Aorta (tissue), 5 donors: ENCODE data around the gene RHO. TPM values are rescaled to one million over a fixed set of nuclear protein-coding genes. Genes with fewer than 3 reads are reported as not detected.

Experiments used
- ATAC-seq: fragments of 200-7000 bp; cut with Tn5 transposase; one replicate; pipeline ENCODE4 v1.9.1; 2022; ENCODE audit warnings: moderate library complexity; ENCODE audit not compliant: low FRiP score
- DNase-seq, 2 donors: peaks; one replicate each; pipeline ENCODE4 v3.0.0-alpha.2; 2020
- H3K27ac ChIP-seq, 2 donors: one replicate each; pipeline ENCODE4 v1.5.1; 2013; ENCODE audit warnings: low read length in 2 of 2, mild to moderate bottlenecking in 2 of 2, moderate library complexity in 2 of 2, control low read depth in 1 of 2, inconsistent platforms in 1 of 2, low read depth in 1 of 2
- H3K27me3 ChIP-seq, 2 donors: one replicate each; pipeline ENCODE4 v1.6.1; 2013; ENCODE audit warnings: control low read depth in 1 of 2, low read length in 1 of 2, mild to moderate bottlenecking in 1 of 2, moderate library complexity in 1 of 2; ENCODE audit not compliant: insufficient read depth in 2 of 2, control insufficient read depth in 1 of 2
- H3K36me3 ChIP-seq, 2 donors: one replicate each; pipeline ENCODE4 v1.6.1; 2013; ENCODE audit warnings: control low read depth in 1 of 2, low read length in 1 of 2, mild to moderate bottlenecking in 1 of 2; ENCODE audit not compliant: insufficient read depth in 2 of 2, control insufficient read depth in 1 of 2
- H3K4me1 ChIP-seq, 2 donors: one replicate each; pipeline ENCODE4 v1.6.1; 2013; ENCODE audit warnings: low read length in 2 of 2, control low read depth in 1 of 2, mild to moderate bottlenecking in 1 of 2, moderate library complexity in 1 of 2; ENCODE audit not compliant: insufficient read depth in 2 of 2, control insufficient read depth in 1 of 2
- H3K4me3 ChIP-seq, 2 donors: one replicate each; pipeline ENCODE4 v1.5.1; 2013; ENCODE audit warnings: low read length in 2 of 2, control low read depth in 1 of 2, mild to moderate bottlenecking in 1 of 2
- H3K9me3 ChIP-seq: one replicate; pipeline ENCODE4 v1.6.1; 2013; ENCODE audit warnings: mild to moderate bottlenecking, low read length; ENCODE audit not compliant: control insufficient read depth
- WGBS, 2 donors: extraction: QIAGEN DNeasy Blood & Tissue Kit; methylation state at CpG; one replicate each; pipeline ENCODE4 v1.1.7; 2013; 5-methylcytosine and 5-hydroxymethylcytosine counted together
- intact Hi-C, 2 donors: fragments of 100-400 bp; cut with DNase I; formaldehyde crosslinking; loops; one replicate each; pipeline versions ENCODE4 v1.14.2 to v1.15.0; 2022
- polyA plus RNA-seq, 2 donors: library from polyadenylated mRNA; stranded (reverse); fragments of 200-250 nt; gene quantifications; one replicate each; pipeline ENCODE4 v1.2.3, GENCODE V29; 2013
- total RNA-seq, 2 donors: library from RNA; stranded (reverse); fragmentation: NEBNext Ultra II Directional; extraction: Animal tissue kit (Norgen Biotek cat#: 25700); gene quantifications; one replicate each; pipeline ENCODE4 v1.2.1, GENCODE V29; 2021
- donor health status: healthy with polysubstance abuse.
- donor health status: Bipolar disorder and iron deficiency.
- donor health status: DM: no; HTN: no; CAD: no.
- donor health status: DM: no; HTN: no; CAD: no.
- donor health status: DM: yes; HTN: yes; CAD: no.

The RHO gene
- total and polyA plus RNA-seq, 4 donors: 0.15 TPM; not detected in 3

GRCh38 chr3:129520960-129521359, 7.5 kb upstream of the RHO start:
- WGBS, 2 donors: 68 to 79% methylated on average over 4 of the region's 4 CpGs
- Histone ChIP-seq H3K27me3 (no peaks in the 10 kb centered on the region), H3K36me3 (no peaks in the 10 kb centered on the region), H3K4me3 (no peak overlapping the region), H3K9me3 (no peaks in the 10 kb centered on the region), H3K27ac (no peak overlapping the region), H3K4me1 (no peaks in the 10 kb centered on the region)
- no peak for ATAC-seq
- intact Hi-C loops: no loop called here
- no peak for DNase-seq

- WGBS, 2 donors: 76 to 77% methylated on average over 8 of the region's 8 CpGs
- Histone ChIP-seq H3K27me3 (no peaks in the 10 kb centered on the region), H3K27ac (no peak overlapping the region), H3K9me3 (no peaks in the 10 kb centered on the region), H3K4me3 (no peak overlapping the region), H3K36me3 (no peaks in the 10 kb centered on the region), H3K4me1 (no peaks in the 10 kb centered on the region)
- DNase-seq (no peak), ATAC-seq (no peak)
- intact Hi-C loops: no loop called here
Observed at GRCh38 chr3:129521611-129522010, 6.8 kb upstream of the RHO start.

DNA sequence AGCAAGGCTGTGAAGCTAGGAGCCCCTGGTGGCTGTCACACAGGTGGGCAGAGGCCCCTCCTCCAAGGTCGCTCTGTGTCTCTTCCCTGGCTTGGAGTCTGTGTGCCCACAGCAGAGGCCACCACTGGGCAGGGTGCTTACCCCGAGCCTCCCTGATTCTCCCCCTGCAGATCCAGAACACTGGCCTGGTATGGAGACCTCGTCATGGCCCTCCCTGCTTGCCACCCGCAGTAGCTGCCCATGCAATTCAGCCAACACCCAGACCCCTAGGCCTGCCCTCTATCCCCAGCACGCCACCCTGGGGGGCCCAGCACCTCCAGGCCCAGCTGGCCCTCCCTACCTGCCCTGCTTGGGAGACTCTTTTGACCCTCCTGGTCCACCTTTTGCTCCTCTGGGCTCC, 5.5 kb upstream of the RHO start:
- Histone ChIP-seq H3K36me3 (no peaks in the 10 kb centered on the region), H3K4me3 (no peak overlapping the region), H3K9me3 (no peaks in the 10 kb centered on the region), H3K27ac (no peak overlapping the region), H3K27me3 (no peaks in the 10 kb centered on the region), H3K4me1 (no peaks in the 10 kb centered on the region)
- DNase-seq: no peak
- intact Hi-C loops: no loop called here
- ATAC-seq: no peak
- WGBS, 2 donors: 88 to 93% methylated on average over 5 of the region's 5 CpGs

DNA sequence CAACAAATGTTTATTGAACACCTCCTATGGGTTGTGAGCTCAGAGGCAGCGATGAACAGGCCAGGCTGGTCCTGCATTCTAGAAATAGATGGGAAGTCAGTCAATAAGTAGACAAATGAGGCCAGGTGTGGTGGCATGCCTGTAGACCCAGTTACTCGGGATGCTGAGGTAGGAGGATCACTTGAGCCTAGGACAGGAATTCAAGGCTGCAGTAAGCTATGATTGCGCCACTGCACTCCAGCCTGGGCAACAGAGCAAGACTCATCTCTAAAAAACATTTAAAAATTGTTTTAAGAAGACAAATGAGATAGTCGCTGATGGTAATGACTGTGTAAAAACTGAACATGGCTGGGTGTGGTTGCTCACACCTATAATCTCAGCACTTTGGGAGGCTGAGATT, 4.4 kb upstream of the RHO start:
- Histone ChIP-seq H3K36me3 (no peaks in the 10 kb centered on the region), H3K27me3 (no peaks in the 10 kb centered on the region), H3K4me3 (no peak overlapping the region), H3K9me3 (no peaks in the 10 kb centered on the region), H3K27ac (no peak overlapping the region), H3K4me1 (no peaks in the 10 kb centered on the region)
- no peak for DNase-seq
- 90 to 92% methylated on average over 4 of the region's 4 CpGs for WGBS, 2 donors
- ATAC-seq: no peak
- intact Hi-C loops: no loop called here

GRCh38 chr3:129525341-129525968, 3.0 kb upstream of the RHO start:
- Histone ChIP-seq H3K4me1 (no peaks in the 10 kb centered on the region), H3K4me3 (no peak overlapping the region), H3K27me3 (no peaks in the 10 kb centered on the region), H3K9me3 (no peaks in the 10 kb centered on the region), H3K27ac (no peak overlapping the region), H3K36me3 (no peaks in the 10 kb centered on the region)
- 84 to 85% methylated on average over 8 of the region's 8 CpGs for WGBS, 2 donors
- no peak for ATAC-seq
- DNase-seq: no peak
- intact Hi-C loops: no loop called here

DNA sequence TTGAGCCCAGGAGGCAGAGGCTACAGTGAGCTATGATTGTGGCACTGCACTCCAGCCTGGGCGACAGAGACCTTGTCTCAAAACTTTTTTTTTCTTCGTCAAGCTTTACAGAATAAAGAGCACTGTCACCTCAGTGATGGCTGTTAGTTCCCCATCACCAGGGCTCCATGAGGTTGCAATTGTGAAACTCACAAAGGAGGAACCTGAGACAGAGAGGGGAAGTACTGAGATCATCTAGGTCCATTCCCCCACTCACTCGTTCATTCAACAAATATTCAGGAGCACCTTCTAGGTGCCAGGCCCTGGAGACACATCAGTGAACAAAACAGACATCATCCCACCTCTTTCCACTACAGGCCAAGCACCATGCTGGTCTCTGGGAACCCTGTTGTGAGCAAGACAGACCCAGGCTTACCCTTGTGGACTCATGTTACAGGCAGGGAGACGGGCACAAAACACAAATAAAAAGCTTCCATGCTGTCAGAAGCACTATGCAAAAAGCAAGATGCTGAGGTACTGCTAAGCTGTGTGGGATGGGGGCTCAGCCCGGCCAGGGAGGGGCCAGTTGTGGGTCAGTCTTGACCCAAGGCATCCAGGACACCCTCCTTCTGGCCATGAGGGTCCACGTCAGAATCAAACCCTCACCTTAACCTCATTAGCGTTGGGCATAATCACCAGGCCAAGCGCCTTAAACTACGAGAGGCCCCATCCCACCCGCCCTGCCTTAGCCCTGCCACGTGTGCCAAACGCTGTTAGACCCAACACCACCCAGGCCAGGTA, 2.1 kb upstream of the RHO start:
- no peak overlapping the region for H3K4me3 ChIP-seq
- DNase-seq (no peak), ATAC-seq (no peak)
- no peaks in the 10 kb centered on the region for H3K4me1 ChIP-seq
- intact Hi-C loops: no loop called here
- no peaks in the 10 kb centered on the region for H3K36me3 ChIP-seq
- H3K9me3 ChIP-seq: no peaks in the 10 kb centered on the region
- WGBS, 2 donors: 88 to 90% methylated on average over 12 of the region's 12 CpGs
- no peak overlapping the region for H3K27ac ChIP-seq
- no peaks in the 10 kb centered on the region for H3K27me3 ChIP-seq

DNA sequence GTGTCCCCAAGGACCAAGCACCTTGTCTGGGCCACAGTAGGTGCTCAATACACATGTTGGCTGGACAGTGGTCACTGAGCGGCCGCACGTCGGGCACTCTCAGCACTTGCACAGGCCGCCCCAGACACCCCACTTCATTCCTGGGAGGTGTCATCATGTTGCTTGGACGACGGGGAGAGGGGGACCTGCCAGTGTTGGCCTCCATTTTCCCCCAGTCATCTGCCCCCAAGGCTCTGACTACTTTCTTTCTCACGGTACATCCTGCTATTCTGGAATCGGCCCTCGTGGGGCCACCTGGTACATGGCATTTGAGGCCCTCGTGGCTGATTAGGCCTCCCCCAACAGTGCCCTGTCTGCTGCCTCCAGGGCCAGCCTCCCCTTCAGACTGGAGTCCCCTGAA, 1.2 kb upstream of the RHO start:
- H3K9me3 ChIP-seq: no peaks in the 10 kb centered on the region
- no peak overlapping the region for H3K4me3 ChIP-seq
- no peak for ATAC-seq
- no peaks in the 10 kb centered on the region for H3K36me3 ChIP-seq
- DNase-seq: no peak
- 93 to 95% methylated on average over 11 of the region's 11 CpGs for WGBS, 2 donors
- H3K4me1 ChIP-seq: no peaks in the 10 kb centered on the region
- no peak overlapping the region for H3K27ac ChIP-seq
- intact Hi-C loops: no loop called here
- H3K27me3 ChIP-seq: no peaks in the 10 kb centered on the region

GRCh38 chr3:129529436-129530210, 1.2 kb downstream of the RHO start:
- H3K27ac ChIP-seq: no peak overlapping the region
- WGBS, 2 donors: 44 to 55% methylated on average over 12 of the region's 12 CpGs
- H3K9me3 ChIP-seq: no peaks in the 10 kb centered on the region
- H3K4me3 ChIP-seq: no peak overlapping the region
- DNase-seq (no peak), ATAC-seq (no peak)
- no peaks in the 10 kb centered on the region for H3K27me3 ChIP-seq
- H3K36me3 ChIP-seq: no peaks in the 10 kb centered on the region
- no peaks in the 10 kb centered on the region for H3K4me1 ChIP-seq
- intact Hi-C loops: no loop called here
